ENCODE results near the gene SEPTIN5. TPM values are rescaled to one million over a fixed set of nuclear protein-coding genes. Genes with fewer than 3 reads are reported as not detected.

Gene SEPTIN5
- total and polyA plus RNA-seq, 9 of the 15 experiments (the other 6 are each of a cell fraction or from before 2014, with no cell fraction given), result 0.03 to 195 (median 119) TPM

DNA sequence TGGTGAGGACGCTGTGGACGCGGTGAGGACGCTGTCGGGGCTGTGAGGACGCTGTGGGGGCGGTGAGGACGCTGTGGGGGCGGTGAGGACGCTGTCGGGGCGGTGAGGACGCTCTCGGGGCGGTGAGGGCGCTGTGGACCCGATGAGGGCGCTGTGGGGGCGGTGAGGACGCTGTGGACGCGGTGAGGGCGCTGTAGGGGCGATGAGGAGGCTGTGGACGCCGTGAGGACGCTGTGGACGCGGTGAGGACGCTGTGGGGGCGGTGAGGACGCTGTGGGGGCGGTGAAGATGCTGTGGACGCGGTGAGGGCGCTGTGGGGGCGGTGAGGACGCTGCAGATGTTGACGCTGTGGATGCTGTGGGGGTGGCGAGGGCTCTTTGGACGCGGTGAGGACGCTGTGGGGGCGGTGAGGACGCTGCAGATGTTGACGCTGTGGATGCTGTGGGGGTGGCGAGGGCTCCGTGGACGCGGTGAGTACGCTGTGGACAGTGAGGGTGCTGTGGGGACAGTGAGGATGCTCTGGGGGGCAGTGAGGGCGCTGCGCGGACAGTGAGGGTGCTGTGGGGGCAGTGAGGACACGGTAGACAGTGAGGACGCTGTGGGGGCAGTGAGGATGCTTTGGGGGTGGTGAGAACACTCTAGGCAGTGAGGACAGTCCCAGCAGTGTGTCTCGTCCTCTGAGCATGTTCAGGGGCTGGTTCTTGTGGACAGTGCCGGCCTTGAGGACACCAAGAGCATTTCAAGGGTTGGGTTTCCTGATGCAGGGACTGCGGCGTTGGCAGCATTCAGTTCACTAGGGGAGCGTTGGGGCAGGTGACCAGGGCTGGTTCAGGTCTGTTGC is 13.2 kb downstream of the SEPTIN5 start (continued):
- TF ChIP-seq CHD7 (IDR thresholded peaks at IDR 0.05; ENCODE audit: low read depth, low read length) (no peak), ZFX (CRISPR knock-in tag; IDR thresholded peaks at IDR 0.05) (no peak), POLR2G (IDR thresholded peaks at IDR 0.05; ENCODE audit: low read depth, low read length) (no peak; the same call in 1 of the 2 replicates), PURB (CRISPR knock-in tag; IDR thresholded peaks at IDR 0.05; ENCODE audit: low read depth) (no peak), ZNF324 (CRISPR knock-in tag; IDR thresholded peaks at IDR 0.05) (no peak), MLX (CRISPR knock-in tag; conservative IDR thresholded peaks at IDR 0.05) (0 out of 4 replicates have a peak, but pooled peaks of 1 of the 2 experiments have one; percentile 5), CTCF (IDR thresholded peaks at IDR 0.05 in 2 of 3, conservative IDR thresholded peaks at IDR 0.05 in 1 of 3; ENCODE audit: insufficient read depth in 2 of 3, low read depth in 1 of 3, low read length in 3 of 3) (peak; percentile 24 to 88 (median 50); a peak in 4 of 6 replicates), ZBTB12 (CRISPR knock-in tag; IDR thresholded peaks at IDR 0.05) (no peak), HNRNPL (IDR thresholded peaks at IDR 0.05; ENCODE audit: low read depth, low read length) (0 out of 2 replicates have a peak, but pooled peaks have one; percentile 58), RBFOX2 (IDR thresholded peaks at IDR 0.05; ENCODE audit: low read depth, low read length) (peak; percentile 30; the same call in 1 of the 2 replicates)
